Activated T-cell treated with anti-CD3 and anti-CD28 coated beads, Interleukin-2, amount 50 U/mL, for 1 hour (primary cell): ENCODE data around the gene PCDHGB7.
"Not testable (repeated sequence)": the region's sequence is repeated elsewhere in the genome, so short reads cannot be mapped to it uniquely, and the experiment has no call there.

ENCODE experiments used
- DNase-seq: peaks from one replicate; pipeline ENCODE4 v3.0.0-alpha.2; 2020

The PCDHGB7 gene

DNA sequence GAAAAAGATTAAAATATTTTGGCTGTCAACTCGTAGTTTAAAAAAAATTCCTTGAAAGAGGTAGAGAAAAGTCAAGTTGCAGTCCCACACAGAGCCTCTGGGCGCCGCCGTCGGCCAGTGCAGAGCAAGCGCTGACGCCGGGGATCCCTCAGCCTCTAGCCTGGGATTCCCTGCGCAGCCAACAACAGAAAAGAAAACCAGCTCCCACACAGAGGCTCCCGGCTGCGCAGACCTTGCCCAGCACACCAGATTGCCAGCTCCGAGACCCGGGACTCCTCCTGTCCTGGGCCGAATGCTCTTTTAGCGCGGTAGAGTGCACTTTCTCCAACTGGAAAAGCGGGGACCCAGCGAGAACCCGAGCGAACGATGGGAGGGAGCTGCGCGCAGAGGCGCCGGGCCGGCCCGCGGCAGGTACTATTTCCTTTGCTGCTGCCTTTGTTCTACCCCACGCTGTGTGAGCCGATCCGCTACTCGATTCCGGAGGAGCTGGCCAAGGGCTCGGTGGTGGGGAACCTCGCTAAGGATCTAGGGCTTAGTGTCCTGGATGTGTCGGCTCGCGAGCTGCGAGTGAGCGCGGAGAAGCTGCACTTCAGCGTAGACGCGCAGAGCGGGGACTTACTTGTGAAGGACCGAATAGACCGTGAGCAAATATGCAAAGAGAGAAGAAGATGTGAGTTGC lies at the start of gene PCDHGB7:
TSS of gene PCDHGB7 (plus strand) at position 184 of the 679 bp plus-strand sequence. CDS start at position 367, 183 bp downstream.
- not testable (repeated sequence) for DNase-seq

DNA sequence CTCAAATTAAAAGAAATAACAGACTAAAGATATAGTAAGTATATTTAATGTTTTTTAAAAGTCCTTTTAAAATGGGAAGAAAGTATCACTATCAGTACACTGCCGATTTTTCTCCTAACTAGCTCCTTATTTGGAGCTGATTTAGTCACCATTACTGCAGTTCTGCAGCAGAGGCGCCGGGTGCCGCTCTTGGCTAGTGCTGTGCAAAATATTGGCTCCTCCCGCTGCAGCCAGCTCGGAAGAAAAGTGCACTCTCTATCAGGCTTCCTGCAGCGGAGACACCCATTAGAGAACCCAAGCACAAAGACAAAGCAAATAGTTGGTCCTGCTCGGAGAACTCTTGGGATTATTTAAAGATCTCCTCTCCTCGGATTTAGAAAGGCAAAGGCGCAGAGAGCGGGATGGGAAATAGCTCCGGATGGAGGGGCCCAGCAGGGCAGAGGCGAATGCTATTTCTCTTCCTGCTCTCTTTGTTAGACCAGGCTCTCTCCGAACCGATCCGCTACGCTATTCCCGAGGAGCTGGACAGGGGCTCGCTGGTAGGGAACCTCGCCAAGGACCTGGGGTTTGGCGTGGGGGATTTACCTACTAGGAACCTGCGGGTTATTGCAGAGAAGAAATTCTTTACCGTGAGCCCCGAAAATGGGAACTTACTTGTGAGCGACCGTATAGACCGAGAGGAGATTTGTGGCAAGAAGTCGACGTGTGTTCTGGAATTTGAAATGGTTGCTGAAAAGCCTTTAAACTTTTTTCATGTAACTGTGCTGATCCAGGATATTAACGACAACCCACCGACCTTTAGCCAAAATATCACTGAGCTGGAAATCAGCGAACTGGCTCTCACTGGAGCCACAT lies 47.3 kb upstream of the PCDHGB7 start, which contains the start of gene PCDHGB3:
TSS of gene PCDHGB3 (plus strand) at position 249 of the 855 bp plus-strand sequence. CDS start at position 402, 153 bp downstream.
- DNase-seq = no peak

DNA sequence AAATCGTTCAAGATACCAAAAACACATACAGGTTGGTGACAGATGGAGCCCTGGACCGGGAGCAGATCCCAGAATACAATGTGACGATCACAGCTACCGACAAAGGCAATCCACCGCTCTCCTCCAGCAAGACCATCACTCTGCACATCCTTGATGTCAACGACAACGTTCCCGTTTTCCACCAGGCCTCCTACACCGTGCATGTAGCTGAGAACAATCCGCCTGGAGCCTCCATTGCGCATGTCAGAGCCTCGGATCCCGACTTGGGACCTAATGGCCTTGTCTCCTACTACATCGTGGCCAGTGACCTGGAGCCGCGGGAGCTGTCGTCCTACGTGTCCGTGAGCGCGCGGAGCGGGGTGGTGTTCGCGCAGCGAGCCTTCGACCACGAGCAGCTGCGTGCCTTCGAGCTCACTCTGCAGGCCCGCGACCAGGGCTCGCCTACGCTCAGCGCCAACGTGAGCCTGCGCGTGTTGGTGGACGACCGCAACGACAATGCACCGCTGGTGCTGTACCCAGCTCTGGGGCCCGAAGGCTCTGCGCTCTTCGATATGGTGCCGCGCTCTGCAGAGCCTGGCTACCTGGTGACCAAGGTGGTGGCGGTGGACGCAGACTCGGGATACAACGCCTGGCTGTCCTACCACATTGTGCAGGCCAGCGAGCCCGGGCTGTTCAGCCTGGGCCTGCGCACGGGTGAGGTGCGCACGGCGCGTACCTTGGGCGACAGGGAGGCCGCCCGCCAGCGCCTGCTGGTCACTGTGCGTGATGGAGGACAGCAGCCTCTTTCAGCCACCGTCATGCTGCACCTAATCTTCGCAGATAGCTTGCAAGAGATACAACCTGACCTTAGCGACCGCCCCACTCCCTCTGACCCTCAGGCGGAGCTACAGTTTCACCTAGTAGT lies 45.7 kb upstream of the PCDHGB7 start:
- no peak for DNase-seq

DNA sequence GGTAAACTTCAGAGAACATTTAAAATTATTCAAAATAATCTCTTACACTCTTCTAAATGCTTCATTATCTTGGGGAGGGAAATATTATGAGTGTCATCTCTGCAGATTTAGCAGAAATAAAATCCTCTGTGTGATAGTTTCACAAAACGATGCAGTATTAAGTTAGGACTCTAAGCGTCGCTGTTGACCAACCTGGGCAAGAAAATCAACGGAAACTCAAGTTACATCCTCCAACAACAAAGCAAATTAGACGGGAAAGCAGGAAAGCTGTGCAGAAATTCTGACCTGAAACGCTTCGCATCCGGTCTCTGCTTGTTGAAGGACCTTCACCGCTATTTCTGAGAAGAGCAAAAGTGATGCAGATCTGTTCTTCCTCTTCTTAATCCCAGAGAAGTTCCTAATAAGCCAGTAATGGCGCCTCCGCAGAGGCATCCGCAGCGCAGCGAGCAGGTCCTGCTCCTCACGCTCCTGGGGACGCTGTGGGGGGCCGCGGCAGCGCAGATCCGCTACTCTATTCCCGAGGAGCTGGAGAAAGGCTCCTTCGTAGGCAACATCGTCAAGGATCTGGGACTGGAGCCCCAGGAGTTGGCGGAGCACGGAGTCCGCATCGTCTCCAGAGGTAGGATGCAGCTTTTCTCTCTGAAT lies 43.7 kb upstream of the PCDHGB7 start, which contains the start of gene PCDHGA6:
TSS of gene PCDHGA6 (plus strand) at position 219 of the 645 bp plus-strand sequence. CDS start at position 412, 193 bp downstream.
- DNase-seq = no peak

DNA sequence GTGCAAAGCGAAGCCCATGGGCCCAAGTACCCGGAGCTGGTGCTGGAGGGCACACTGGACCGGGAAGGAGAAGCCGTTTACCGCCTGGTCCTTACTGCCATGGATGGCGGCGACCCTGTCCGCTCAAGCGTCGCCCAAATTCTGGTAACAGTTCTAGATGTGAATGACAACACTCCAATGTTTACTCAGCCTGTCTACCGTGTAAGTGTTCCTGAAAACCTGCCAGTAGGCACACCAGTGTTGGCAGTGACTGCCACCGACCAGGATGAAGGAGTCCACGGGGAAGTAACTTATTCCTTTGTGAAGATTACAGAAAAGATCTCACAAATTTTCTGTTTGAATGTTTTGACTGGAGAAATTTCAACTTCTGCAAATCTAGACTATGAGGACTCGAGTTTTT lies 42.9 kb upstream of the PCDHGB7 start:
- no peak for DNase-seq

DNA sequence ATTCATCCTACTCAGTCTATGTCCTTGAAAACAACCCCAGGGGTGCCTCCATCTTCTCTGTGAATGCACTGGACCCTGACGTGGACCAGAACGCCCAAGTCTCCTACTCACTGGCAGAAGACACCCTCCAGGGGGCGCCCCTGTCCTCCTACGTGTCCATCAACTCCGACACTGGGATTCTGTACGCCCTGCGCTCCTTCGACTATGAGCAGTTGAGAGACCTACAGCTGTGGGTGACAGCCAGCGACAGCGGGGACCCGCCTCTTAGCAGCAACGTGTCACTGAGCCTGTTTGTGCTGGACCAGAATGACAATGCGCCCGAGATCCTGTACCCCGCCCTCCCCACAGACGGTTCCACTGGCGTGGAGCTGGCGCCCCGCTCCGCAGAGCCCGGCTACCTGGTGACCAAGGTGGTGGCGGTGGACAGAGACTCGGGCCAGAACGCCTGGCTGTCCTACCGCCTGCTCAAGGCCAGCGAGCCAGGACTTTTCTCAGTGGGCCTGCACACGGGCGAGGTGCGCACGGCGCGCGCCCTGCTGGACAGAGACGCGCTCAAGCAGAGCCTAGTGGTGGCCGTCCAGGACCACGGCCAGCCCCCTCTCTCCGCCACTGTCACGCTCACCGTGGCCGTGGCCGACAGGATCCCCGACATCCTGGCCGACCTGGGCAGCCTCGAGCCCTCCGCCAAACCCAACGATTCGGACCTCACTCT lies 41.9 kb upstream of the PCDHGB7 start:
- not testable (repeated sequence) for DNase-seq

DNA sequence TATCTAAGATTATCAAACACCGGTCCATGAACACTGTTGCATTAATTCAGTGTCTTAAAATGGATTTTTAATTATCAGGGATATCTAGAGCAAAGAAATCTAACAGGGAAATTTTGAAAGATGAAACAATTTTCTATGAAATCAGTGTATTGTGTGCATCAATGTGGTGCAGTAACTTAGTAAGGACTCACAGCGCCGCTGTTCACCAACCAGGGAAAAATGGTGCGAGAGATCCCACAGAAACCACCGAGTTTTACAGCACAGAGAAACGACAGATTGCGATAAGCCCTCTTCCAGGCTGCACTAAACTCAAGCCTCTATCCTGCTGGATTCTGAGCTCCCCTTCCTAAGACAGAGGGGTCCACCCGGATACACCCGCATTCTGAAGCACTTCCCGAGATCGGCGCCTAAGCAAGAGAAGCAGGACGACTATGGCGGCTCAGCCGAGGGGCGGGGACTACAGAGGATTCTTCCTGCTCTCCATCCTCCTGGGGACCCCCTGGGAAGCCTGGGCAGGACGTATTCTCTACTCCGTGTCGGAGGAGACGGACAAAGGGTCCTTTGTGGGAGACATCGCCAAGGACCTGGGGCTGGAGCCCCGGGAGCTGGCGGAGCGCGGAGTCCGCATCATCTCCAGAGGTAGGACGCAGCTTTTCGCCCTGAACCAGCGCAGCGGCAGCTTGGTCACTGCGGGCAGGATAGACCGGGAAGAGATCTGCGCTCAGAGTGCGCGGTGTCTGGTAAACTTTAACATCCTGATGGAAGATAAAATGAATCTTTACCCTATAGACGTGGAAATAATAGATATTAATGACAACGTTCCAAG lies 34.8 kb upstream of the PCDHGB7 start, which contains the start of gene PCDHGA7:
TSS of gene PCDHGA7 (plus strand) at position 274 of the 826 bp plus-strand sequence. CDS start at position 432, 158 bp downstream.
- no peak for DNase-seq

DNA sequence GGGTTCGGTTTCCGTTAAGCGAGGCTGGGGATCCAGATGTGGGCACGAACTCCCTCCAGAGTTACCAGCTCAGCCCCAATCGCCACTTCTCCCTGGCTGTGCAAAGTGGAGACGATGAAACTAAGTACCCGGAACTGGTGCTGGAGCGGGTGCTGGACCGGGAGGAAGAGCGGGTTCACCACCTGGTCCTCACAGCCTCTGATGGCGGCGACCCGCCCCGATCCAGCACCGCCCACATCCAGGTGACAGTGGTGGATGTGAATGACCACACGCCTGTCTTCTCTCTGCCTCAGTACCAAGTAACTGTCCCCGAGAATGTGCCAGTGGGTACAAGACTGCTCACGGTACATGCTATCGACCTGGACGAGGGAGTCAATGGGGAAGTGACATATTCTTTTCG lies 34.1 kb upstream of the PCDHGB7 start:
- no peak for DNase-seq

DNA sequence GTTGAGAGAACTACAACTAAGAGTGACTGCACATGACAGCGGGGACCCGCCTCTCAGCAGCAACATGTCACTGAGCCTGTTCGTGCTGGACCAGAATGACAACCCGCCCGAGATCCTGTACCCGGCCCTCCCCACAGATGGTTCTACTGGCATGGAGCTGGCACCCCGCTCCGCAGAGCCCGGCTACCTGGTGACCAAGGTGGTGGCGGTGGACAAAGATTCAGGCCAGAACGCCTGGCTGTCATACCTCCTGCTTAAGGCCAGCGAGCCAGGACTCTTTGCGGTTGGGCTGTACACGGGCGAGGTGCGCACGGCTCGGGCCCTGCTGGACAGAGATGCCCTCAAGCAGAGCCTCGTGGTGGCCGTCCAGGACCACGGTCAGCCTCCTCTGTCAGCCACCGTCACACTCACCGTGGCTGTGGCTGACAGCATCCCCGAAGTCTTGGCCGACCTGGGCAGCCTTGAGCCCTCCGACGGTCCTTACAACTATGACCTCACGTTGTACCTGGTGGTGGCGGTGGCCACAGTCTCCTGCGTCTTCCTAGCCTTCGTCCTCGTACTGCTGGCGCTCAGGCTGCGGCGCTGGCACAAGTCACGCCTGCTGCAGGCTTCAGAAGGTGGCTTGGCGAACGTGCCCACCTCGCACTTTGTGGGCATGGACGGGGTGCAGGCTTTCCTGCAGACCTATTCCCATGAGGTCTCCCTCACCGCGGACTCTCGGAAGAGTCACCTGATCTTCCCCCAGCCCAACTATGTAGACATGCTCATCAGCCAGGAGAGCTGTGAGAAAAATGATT lies 32.8 kb upstream of the PCDHGB7 start:
- no peak for DNase-seq

DNA sequence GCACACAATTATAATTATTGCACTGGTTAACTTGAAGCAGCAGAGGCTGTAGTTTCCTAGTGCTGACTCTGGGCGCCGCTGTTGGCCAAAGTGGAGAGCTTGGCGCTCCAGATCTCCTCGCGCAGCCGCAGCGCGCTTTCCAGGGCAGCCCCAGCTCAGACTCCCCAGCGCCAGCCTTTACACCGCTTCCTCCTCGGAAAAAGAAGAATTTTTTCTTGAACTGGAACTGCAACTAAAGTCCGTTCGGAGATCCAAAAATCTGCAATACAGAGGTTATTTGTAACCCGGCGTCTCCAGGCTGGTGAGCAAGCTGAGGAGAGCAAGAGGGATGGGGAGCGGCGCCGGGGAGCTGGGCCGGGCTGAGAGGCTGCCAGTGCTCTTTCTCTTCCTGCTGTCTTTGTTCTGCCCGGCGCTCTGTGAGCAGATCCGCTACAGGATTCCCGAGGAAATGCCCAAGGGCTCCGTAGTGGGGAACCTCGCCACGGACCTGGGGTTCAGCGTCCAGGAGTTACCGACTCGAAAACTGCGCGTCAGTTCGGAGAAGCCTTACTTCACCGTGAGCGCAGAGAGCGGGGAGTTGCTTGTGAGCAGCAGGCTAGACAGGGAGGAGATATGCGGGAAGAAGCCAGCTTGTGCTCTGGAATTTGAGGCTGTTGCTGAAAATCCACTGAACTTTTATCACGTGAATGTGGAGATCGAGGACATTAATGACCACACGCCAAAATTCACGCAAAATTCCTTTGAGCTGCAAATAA lies 29.7 kb upstream of the PCDHGB7 start, which contains the start of gene PCDHGB4:
TSS of gene PCDHGB4 (plus strand) at position 142 of the 755 bp plus-strand sequence. CDS start at position 329, 187 bp downstream.
- DNase-seq = not testable (repeated sequence)

DNA sequence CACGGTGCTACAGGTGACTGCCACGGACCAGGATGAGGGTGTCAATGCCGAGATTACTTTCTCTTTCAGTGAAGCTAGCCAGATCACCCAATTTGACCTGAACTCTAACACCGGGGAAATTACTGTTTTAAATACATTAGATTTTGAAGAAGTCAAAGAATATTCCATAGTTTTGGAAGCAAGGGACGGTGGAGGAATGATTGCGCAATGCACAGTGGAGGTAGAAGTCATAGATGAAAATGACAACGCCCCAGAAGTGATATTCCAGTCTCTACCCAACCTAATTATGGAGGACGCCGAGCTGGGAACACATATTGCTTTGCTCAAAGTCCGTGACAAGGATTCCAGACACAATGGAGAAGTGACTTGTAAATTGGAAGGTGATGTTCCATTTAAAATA lies 28.8 kb upstream of the PCDHGB7 start:
- no peak for DNase-seq

DNA sequence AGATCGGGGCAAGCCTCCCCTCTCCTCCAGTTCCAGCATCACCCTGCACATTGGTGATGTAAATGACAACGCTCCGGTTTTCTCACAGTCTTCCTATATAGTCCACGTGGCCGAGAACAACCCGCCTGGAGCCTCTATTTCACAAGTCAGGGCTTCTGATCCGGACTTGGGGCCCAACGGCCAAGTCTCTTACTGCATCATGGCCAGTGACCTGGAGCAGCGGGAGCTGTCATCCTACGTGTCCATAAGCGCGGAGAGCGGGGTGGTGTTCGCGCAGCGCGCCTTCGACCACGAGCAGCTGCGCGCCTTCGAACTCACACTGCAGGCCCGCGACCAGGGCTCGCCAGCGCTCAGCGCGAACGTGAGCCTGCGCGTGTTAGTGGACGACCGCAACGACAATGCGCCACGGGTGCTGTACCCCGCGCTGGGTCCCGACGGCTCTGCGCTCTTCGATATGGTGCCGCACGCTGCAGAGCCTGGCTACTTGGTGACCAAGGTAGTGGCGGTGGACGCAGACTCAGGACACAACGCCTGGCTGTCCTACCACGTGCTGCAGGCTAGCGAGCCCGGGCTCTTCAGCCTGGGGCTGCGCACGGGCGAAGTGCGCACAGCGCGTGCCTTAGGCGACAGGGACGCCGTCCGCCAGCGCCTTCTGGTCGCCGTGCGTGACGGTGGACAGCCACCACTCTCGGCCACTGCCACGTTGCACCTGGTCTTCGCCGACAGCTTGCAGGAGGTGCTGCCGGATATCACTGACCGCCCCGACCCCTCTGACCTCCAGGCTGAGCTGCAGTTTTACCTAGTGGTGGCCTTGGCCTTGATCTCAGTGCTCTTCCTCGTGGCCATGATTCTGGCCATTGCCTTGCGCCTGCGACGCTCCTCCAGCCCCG lies 28.1 kb upstream of the PCDHGB7 start:
- no peak for DNase-seq

DNA sequence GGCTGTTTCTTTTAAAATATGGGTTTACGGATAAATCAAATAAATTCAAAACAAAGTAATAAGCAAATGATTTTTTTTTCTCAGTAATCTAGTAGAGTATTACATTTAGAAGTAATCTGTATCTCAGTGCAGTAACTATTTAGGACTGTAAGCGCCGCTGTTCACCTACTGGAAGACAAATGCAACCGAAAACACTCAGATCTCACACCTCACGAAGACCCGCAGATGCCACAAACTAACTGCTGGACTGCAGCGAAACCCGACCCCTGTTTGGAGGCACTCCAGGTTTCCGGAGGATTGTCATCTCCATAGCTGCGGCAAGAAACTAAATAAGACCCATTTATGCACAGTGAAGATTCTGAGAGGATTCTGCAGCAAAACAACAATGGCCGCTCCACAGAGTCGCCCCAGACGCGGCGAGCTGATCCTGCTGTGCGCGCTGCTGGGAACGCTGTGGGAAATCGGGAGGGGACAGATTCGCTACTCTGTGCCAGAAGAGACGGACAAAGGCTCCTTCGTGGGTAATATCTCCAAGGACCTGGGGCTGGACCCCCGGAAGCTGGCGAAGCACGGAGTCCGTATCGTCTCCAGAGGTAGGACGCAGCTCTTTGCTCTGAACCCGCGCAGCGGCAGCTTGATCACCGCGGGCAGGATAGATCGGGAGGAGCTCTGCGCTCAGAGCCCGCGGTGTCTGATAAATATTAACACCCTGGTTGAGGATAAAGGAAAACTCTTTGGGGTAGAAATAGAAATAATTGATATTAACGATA lies 24.9 kb upstream of the PCDHGB7 start, which contains the start of gene PCDHGA8:
TSS of gene PCDHGA8 (plus strand) at position 205 of the 770 bp plus-strand sequence. CDS start at position 386, 181 bp downstream.
- no peak for DNase-seq

DNA sequence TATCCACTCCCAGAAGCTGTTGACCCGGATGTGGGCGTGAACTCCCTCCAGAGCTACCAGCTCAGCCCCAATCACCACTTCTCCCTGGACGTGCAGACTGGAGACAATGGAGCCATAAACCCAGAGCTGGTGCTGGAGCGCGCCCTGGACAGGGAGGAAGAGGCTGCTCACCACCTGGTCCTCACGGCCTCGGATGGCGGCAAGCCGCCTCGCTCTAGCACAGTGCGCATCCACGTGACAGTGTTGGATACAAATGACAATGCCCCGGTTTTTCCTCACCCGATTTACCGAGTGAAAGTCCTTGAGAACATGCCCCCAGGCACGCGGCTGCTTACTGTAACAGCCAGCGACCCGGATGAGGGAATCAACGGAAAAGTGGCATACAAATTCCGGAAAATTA lies 24.2 kb upstream of the PCDHGB7 start:
- DNase-seq = no peak

DNA sequence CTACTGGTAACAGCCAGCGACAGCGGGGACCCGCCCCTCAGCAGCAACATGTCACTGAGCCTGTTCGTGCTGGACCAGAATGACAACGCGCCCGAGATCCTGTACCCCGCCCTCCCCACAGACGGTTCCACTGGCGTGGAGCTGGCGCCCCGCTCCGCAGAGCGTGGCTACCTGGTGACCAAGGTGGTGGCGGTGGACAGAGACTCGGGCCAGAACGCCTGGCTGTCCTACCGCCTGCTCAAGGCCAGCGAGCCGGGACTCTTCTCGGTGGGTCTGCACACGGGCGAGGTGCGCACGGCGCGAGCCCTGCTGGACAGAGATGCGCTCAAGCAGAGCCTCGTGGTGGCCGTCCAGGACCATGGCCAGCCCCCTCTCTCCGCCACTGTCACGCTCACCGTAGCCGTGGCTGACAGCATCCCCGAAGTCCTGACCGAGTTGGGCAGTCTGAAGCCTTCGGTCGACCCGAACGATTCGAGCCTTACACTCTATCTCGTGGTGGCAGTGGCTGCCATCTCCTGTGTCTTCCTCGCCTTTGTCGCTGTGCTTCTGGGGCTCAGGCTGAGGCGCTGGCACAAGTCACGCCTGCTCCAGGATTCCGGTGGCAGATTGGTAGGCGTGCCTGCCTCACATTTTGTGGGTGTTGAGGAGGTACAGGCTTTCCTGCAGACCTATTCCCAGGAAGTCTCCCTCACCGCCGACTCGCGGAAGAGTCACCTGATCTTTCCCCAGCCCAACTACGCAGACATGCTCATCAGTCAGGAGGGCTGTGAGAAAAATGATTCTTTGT lies 22.9 kb upstream of the PCDHGB7 start:
- DNase-seq = not testable (repeated sequence)
